ENCODE data around the gene SHISA6.
"Not testable (repeated sequence)": the region's sequence is repeated elsewhere in the genome, so short reads cannot be mapped to it uniquely, and the experiment has no call there.

The SHISA6 gene

GRCh38 chr17:11303773-11304394, 62.9 kb downstream of the SHISA6 start:
- no peak for DNase-seq

DNA sequence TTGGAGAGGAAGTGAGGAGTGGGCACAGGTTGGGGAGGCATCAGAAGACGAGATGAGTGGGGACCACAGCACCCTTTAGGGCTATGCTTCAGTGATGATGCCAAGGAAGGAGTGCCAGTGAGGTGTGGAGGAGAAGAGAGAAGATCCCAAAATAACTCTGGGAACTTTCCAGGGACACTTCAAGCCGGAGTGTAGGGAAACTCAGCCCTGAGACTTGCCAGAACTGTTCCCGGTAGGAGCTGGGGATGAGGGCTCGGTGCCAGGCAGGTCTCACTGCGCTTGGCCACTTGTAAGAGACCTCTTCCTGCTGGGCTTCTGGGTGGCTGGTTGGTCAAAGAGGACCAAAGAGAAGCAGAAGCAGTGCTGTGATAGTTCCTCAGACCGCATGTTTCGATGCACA, 63.6 kb downstream of the SHISA6 start:
- no peak for DNase-seq

DNA sequence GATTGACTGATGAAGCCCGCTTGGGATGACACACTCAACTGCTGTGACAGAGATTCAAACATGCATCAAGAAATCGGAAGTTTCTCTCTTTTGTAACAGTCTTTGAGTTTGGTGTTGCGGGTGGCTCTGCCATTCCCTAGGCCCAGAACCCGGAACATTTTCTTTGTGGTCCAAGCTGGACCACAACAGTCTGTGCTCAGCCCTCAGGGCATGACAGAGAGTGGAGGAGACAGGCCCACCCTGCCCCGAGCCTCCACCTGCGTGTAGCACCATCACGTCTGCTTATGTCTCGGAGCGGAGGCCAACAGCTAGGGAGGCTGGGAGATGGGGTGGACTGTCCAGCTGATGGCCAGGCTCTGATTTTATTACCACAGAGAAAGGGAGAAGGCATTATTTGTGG, 64.5 kb downstream of the SHISA6 start:
- no peak for DNase-seq

GRCh38 chr17:11308531-11308930, 67.5 kb downstream of the SHISA6 start:
- DNase-seq: no peak

GRCh38 chr17:11309033-11309432, 68.0 kb downstream of the SHISA6 start:
- DNase-seq: no peak

GRCh38 chr17:11309850-11310249, 68.8 kb downstream of the SHISA6 start:
- no peak for DNase-seq

DNA sequence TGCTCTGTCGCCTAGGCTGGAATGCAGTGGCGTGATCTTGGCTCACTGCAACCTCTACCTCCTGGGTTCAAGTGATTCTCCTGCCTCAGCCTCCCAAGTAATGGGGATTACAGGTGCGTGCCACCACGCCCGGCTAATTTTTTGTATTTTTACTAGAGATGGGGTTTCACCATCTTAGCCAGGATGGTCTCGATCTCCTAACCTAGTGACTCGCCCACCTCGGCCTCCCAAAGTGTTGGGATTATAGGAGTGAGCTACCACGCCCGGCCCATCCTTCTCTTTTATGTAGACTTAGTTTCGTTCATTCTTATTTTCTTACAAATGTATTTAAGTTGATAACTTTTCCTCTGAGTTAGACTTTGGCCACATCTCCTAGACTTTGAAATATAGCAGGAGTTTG, 75.4 kb downstream of the SHISA6 start:
- DNase-seq: not testable (repeated sequence)

- no peak for DNase-seq
Observed at GRCh38 chr17:11318207-11318606, 77.2 kb downstream of the SHISA6 start.

DNA sequence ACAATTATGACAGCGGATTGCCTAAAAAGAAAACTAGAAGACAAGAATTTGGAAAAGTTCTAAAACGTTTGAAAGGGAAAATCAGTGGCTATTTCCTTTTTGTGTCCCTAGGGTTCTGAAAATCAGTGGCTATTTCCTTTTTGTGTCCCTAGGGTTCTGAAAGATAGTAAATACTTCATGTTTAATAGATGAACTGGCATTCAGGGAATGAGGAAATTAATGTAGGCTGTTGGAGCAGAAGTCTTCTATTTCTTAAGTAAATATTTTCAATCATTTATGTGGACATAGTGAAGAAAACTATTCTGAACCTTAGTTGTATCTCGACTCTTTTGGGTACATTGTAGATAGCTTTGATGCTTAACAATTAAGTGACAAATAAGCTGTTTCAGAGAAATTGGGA, 78.9 kb downstream of the SHISA6 start:
- no peak for DNase-seq

DNA sequence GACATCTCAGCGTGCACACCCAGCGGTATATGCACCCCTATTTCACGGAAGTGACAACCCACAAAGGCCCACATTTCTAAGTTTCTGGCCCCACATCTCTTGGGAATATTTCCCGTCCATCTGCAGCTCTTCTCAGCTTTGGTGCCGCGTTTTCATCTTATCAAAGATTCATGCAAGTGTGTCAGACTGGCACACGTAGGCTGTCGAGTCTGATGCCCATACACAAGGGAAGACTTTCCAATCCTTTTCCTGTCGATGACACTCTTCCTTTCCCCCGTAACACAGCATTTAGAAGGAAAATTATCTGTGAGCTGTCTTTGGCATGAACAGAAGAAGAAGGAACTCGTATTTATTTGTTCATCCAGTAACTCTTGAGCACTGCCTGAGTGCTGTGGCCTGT, 83.0 kb downstream of the SHISA6 start:
- no peak for DNase-seq

DNA sequence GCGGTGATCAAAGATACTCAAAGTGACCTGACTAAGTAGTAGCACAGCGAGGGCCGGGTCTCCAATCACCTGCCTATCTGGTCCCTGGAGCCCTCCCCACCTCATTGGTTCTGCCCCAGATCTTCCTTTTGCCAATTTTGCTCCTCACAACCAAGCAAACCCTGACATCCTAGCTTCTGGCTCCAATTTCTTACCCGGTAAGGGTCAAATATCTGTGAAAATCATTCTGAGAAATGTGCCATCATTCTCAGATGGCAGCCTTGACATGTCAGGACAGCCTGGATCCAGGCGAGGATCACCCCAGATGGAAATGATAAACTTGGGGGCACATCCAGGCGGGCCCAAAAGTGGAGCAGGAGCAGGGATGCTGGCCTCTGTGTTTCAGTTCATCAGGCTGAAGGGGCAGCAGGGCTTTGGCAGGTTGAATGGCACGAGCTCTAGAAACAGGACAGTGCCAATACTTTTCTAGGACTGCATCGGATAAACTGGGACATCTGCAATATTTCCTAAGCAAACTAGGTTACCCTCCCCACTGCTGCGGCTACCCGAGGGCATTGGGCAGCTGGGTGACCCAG, 83.9 kb downstream of the SHISA6 start:
- no peak for DNase-seq

- no peak for DNase-seq
Observed at GRCh38 chr17:11326492-11326891, 85.5 kb downstream of the SHISA6 start.

- DNase-seq: no peak
Observed at GRCh38 chr17:11328770-11329169, 87.8 kb downstream of the SHISA6 start.

GRCh38 chr17:11330006-11330405, 89.0 kb downstream of the SHISA6 start:
- no peak for DNase-seq

- DNase-seq: no peak
Observed at GRCh38 chr17:11330826-11331225, 89.8 kb downstream of the SHISA6 start.

DNA sequence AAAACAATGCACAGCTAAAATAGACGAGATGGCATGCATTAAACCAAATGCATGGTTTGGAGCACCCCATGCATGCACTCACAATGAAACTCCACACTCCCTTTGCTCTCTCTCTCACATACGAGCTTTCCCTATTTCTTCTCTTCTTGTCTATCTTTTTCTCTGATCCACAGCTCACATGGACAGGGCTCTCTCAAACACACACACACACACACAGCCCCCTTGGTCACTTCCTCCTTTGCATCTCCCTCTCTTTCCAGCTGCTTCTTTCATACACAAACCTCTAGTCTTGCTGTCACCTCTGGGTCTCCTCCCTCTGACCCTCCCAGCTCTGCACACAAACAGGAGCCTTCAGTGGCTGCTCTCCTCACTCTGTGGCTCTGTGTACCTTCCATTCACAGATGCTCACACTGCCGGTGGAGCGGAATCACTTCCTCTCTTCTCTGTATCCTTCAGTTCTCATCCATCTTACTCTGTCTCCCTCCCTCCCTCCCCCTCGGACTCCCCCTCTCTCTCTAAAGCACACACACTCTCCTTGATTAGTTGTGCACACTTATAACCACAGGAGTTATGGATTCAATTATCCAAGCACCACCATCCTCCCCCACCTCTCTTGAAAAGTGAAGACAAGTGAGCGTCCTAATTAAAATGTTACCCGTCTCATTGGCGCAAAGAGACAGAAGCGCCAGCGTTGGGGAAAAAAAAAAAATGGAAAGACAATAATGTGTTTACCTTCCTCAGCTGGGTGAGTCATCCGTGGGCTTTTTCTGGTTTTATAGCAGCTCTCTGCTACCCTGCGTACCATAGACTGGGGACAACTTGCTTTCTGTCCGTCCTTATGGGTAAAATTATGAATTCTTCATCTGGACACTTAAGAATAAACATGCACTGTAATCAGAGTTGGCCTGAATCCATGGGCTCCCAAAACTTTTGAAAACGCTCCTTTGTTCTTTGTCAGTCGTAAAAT, 90.8 kb downstream of the SHISA6 start:
- no peak for DNase-seq

- DNase-seq: no peak
Observed at GRCh38 chr17:11332706-11333105, 91.7 kb downstream of the SHISA6 start.

- no peak for DNase-seq
Observed at GRCh38 chr17:11334493-11334892, 93.5 kb downstream of the SHISA6 start.

DNA sequence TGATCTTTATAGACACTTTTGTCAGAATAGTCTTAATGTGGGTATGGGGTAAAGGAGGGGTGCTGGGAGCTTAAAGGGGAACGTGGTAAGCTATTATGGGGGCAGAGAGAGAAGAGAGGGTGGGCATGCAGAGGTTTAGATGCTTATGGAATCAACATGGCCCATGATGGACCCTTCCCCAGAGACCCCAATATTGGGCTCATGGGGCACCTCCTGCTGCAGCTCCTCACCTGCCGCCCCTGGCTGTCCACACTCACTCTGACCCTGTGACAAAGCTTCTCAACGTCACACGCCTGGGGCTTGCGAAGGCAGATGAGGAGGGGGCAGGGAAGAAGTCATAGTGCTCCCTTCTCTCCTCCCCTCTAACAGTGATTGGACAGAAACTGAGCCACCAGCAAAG, 95.3 kb downstream of the SHISA6 start:
- DNase-seq: no peak

DNA sequence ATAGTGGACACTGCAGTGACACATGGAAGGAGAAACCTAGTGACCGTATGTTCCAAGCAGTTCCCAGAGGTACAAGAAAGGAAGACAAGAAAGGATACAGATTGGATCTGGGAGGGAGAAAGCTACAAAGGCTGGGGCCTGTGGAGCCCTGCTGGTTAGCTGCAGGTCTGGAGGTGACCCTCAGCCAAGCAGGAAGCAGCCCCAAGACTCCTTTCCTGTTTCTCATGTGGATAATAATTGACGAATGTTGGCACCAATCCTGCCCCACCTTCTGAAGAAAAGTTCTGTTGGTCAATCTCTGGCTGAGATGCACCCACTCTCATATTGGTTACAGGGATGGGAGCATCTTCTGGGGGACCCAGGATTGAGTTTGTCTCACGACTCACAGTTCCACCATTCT, 99.8 kb downstream of the SHISA6 start:
- no peak for DNase-seq

DNA sequence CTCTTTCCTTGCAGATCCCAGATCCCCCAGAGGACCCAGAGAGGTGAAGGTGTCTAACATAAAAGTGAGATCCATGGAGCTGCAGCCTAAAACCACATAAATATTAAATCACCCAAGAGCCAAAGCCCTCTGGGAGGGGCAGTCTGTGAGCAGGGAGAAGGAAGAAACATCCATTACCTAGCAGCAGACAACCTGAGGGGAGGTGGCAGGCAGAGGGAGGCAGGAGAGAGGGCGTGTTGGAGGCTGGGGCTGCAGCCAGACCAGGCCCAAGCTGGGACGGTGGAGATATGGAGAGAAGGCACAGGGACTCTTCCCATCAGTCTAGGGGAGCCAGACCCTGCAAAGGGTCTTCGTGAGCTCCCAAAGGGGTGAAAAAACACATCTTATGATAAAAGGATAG, 101.1 kb downstream of the SHISA6 start:
- DNase-seq: no peak

DNA sequence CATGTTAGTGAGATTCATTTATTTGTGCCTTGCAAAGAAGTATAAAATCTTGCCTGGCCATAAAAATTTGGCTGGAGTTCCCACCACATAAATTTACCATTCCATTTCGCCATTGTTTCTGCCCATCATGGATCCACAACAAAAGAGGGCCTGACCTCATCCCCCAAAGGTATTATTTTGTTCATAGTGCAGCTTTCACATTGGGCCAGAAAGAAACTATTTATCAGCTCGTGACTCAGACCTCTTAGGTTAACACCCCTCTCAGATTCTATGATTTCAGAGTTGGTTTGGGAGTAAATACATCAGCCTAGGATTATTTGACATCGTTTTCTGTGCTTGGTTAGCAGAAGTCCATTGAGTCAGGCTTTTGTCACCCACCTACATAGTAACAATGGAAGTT, 108.1 kb downstream of the SHISA6 start:
- DNase-seq: no peak

GRCh38 chr17:11351479-11351878, 110.5 kb downstream of the SHISA6 start:
- no peak for DNase-seq

GRCh38 chr17:11353601-11354000, 112.6 kb downstream of the SHISA6 start:
- no peak for DNase-seq
